Measurements from ENCODE around the gene AEBP1.

GRCh38 chr7:44062903-44063295 is 41.2 kb upstream of the AEBP1 start:
- TF ChIP-seq CTCF (conservative IDR thresholded peaks at IDR 0.05 in 1 of 2, IDR thresholded peaks at IDR 0.05 in 1 of 2; ENCODE audit: low read depth in 1 of 2, low read length in 2 of 2) (no peak), EZH2 (IDR thresholded peaks at IDR 0.05; ENCODE audit: low read length, missing control alignments) (no peak)

Measured in fibroblast of lung (primary cell).